Mucosa of stomach (tissue), 1 donor: ENCODE data around the gene QRFPR.

ENCODE experiments used
- H3K27me3 ChIP-seq: one replicate; pipeline ENCODE4 v1.7.0; 2013; ENCODE audit warnings: mild to moderate bottlenecking, low read length; ENCODE audit not compliant: control insufficient read depth, insufficient read depth
- H3K36me3 ChIP-seq: one replicate; pipeline ENCODE4 v1.7.0; 2013; ENCODE audit warnings: low read length; ENCODE audit not compliant: control insufficient read depth, insufficient read depth
- H3K4me1 ChIP-seq: one replicate; pipeline ENCODE4 v1.7.0; 2013; ENCODE audit warnings: mild to moderate bottlenecking, low read length; ENCODE audit not compliant: control insufficient read depth, insufficient read depth
- H3K4me3 ChIP-seq: one replicate; pipeline ENCODE4 v1.7.0; 2013; ENCODE audit warnings: low read length
- H3K9ac ChIP-seq: one replicate; pipeline ENCODE4 v1.7.0; 2013; ENCODE audit warnings: mild to moderate bottlenecking, low read length, moderate library complexity
- H3K9me3 ChIP-seq: one replicate; pipeline ENCODE4 v1.7.0; 2013; ENCODE audit warnings: mild to moderate bottlenecking, low read length, moderate library complexity; ENCODE audit not compliant: control insufficient read depth
- donor health status: Pancreatic carcinoma.

The QRFPR gene

DNA sequence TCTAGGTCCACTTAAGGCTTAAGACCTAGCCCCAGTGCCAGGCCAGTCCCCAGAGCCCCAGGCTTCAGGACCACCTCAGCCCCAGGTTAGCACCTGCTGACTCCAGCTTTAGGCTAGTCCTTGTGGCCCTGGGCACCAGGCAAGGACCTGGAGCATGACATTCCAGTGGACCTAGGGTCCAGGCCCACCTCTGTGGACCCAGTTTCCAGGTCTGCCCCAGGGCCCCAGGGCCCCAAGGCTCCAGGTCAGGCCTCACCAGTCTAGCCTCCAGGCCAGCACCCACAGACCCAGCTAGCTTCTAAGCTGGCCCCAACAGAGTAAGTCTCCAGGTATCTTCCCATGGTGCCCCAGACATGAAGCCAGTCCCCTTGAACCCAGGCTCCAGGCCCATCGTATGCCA lies 97.5 kb downstream of the QRFPR start:
- no peaks in the 10 kb centered on the region for H3K4me1 ChIP-seq

DNA sequence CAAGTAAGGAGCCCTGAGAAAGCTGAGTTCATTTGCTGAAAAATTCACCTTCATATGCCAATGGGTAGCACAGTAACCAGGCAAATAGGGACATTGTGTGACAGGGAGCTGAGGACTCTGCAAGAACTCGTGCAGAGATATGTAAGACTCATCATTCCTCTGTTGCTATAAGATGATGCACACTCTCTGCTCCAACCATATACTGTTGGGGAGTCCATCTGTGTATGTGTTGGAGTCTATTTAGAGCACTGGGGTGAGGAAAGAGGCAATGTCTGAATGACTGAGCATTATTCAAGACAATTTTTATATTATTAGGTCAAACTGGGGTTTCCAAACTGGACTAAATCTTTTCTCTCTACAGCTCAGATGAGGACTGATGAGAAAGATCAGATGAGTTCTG lies 100.4 kb downstream of the QRFPR start:
- H3K4me3 ChIP-seq: no peak overlapping the region
- no peaks in the 10 kb centered on the region for H3K4me1 ChIP-seq
- H3K27me3 ChIP-seq: no peaks in the 10 kb centered on the region
- no peaks in the 10 kb centered on the region for H3K36me3 ChIP-seq
- no peak overlapping the region for H3K9ac ChIP-seq
- no peaks in the 10 kb centered on the region for H3K9me3 ChIP-seq

More for the DNA sequence above, 97.5 kb downstream of the QRFPR start:
- Histone ChIP-seq H3K9ac (no peak overlapping the region), H3K4me3 (no peak overlapping the region), H3K36me3 (no peaks in the 10 kb centered on the region), H3K27me3 (no peaks in the 10 kb centered on the region), H3K9me3 (no peaks in the 10 kb centered on the region)

GRCh38 chr4:121278811-121279368 lies 101.9 kb downstream of the QRFPR start:
- no peaks in the 10 kb centered on the region for H3K4me1 ChIP-seq
- no peaks in the 10 kb centered on the region for H3K27me3 ChIP-seq
- H3K36me3 ChIP-seq: no peaks in the 10 kb centered on the region
- H3K4me3 ChIP-seq: no peak overlapping the region
- H3K9ac ChIP-seq: no peak overlapping the region
- H3K9me3 ChIP-seq: no peaks in the 10 kb centered on the region
